ENCODE measurements around the gene LRRC8E. TPM values are rescaled to one million over a fixed set of nuclear protein-coding genes. Genes with fewer than 3 reads are reported as not detected.

Gene LRRC8E
- total RNA-seq, 4 donors from 2014 or later: 0.79 to 6.5 (median 3.0) TPM

DNA sequence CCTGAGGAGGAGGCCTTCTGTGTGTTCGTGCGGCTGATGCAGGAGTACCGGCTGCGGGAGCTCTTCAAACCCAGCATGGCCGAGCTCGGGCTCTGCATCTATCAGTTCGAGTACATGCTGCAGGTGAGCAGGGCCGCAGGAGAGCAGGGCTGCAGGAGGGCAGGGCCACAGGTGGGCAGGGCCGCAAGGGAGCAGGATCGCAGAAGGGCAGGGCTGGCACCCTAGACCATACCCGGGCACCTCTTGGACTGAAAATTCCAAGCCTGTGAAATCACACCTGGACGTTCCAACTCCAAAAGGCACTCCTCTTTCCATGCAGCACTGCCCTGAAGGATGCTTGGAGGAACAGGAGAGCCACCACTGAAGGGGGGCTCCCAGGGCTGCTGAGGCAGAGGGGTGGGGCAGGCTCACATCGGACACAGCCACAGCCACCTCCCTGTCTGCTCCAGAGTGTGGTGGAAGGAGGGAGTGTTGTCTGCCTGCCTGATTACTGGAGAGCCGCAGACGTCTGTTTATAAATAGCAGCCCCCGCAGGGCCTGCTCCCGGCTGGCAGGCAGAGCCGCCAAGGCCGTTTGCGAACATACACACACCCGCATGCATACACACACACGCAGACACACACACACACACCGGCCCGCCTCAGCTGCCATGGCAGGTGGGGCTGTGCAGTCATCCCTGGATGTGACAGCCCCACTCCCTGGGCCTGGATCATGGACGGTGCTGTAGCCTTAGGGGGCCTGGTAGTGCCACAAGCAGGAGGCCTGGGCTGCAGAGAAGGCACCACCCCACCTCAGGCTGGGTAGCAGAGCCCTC lies 38.1 kb upstream of the LRRC8E start:
- DNase-seq (ENCODE audit: low spot score) (no peak), ATAC-seq (ENCODE audit: low FRiP score) (no peak)
- TF ChIP-seq, protein P1, sequence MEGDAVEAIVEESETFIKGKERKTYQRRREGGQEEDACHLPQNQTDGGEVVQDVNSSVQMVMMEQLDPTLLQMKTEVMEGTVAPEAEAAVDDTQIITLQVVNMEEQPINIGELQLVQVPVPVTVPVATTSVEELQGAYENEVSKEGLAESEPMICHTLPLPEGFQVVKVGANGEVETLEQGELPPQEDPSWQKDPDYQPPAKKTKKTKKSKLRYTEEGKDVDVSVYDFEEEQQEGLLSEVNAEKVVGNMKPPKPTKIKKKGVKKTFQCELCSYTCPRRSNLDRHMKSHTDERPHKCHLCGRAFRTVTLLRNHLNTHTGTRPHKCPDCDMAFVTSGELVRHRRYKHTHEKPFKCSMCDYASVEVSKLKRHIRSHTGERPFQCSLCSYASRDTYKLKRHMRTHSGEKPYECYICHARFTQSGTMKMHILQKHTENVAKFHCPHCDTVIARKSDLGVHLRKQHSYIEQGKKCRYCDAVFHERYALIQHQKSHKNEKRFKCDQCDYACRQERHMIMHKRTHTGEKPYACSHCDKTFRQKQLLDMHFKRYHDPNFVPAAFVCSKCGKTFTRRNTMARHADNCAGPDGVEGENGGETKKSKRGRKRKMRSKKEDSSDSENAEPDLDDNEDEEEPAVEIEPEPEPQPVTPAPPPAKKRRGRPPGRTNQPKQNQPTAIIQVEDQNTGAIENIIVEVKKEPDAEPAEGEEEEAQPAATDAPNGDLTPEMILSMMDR (IDR thresholded peaks at IDR 0.05): no peak

DNA sequence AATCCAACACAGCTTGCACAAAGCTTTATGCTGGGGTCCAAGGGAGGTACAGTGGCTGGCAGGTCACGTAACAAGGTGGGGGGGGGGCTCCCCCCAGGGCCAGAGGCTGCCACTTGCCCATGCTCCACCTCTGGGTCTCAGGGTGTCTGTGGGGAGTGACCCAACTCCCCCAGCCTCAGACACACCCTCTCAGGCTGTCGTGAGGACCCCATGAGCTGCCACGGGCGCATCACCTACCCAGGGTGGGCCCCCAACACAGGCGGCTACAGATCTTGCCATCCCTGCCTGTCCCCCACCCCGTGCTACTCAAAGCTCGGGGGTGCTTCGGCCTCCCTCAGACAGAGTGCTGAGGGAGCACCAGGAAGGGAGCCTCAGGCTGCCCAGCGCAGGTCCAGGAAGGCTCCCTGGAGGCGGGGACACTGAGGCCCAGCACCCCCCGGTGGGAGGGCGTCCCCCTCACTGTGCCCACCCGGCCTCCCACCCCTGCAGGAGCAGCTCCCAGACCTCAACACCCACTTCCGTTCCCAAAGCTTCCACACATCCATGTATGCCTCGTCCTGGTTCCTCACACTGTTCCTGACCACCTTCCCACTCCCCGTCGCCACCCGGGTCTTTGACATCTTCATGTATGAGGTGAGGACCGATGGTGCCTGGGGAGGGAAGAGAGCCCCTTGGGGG lies 37.2 kb upstream of the LRRC8E start:
- no peak for ATAC-seq (ENCODE audit: low FRiP score)
- DNase-seq (ENCODE audit: low spot score): no peak
- TF ChIP-seq, protein P1 (IDR thresholded peaks at IDR 0.05): no peak

DNA sequence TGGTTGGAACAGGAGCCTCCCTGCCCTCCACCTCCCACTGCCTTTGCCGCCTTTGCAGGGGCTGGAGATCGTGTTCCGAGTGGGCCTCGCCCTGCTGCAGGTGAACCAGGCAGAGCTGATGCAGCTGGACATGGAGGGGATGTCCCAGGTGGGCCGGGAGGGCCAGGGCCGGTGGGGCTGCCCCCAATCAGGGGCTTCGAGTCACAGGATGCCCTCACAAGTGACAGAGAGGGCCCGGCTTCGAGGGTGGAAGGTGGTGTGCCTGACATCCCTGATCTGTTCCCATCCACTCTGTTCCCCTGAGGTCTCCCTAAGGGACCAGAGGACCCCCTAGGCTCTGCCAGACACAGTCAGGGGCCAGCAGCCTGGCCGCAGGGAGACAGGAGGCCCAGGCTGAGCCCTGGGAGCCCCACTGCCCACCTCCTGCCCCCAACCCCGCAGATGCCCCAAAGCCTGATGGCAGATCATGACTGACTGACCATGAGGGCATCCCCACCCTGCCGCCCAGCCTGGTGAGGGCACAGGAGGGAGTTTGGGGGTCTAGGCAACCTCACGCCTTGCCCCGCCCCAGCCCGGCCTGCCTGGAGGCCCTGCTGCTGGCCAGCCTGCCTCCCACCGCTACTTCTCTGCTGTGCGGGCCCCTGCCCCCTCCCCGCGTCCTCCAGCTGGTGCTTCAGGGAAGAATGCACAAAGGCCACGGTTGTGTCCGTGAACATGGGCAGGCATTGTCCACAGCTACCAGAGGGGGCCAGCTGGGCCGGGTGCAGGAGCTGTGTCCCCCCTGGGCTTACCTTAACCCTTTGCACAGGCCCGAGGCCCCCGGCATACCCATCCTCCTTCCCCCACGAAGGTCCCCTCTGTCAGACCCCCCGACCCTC lies 36.4 kb upstream of the LRRC8E start:
- TF ChIP-seq, protein P1 (IDR thresholded peaks at IDR 0.05): no peak
- DNase-seq (ENCODE audit: low spot score) (no peak), ATAC-seq (ENCODE audit: low FRiP score) (no peak)

DNA sequence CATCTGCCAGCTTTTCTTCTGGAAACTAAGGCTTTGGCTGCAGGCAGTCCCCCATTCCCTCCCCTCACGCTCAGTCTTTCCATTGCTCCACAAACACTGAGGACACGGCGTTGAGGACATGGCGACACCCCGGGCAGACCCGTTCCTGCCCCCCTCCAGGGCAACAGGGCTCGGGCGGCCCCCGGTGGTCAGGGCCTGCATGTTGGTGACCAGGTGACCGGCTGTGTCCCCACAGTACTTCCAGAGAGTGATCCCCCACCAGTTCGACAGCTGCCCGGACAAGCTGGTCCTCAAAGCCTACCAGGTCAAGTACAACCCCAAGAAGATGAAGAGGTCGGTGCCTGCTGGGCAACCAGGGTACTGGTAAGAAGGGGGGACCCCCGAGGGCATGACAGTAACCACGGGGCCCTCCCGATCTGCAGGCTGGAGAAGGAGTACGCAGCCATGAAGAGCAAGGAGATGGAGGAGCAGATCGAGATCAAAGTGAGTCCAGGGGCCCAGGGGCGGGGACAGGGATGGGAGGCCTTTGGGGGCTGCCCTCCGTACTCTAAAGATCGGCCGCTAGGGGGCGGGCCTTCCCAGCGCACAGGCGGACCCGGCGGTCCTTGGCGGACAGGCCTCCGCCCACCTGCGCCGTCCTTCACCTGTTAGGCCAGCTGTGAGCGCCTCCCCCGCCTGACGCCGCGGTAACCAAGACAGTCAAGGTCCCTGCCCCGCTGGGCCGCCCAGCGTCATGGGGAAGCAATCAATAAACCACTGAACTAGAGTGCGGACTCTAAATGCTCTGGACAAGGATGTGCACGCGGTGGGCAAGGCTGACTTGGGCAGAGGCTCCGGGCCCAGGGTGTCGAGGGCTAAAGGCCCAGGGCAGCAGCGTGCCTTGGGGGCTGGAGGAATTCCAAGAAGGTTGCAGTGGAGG lies 35.2 kb upstream of the LRRC8E start:
- TF ChIP-seq, protein P1 (IDR thresholded peaks at IDR 0.05): peak in 1 of 3 donors; percentile 37
- ATAC-seq (ENCODE audit: low FRiP score): peak; percentile 60
- peak; percentile 46 for DNase-seq (ENCODE audit: low spot score)

DNA sequence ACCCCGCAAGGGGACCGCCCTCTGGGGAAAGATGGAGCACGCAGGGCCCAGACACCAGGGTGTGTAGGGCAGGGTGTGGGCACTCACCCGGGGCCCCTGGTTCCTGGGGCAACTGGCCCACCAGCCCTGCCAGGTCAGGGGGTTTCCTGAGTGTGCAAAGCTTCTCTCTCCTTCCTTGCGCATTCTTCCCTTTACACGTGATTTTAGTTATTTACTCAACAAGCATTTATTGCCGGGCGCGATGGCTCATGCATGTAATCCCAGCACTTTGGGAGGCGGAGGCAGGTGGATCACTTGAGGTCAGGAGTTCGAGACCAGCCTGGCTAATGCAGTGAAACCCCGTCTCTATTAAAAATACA lies 34.6 kb upstream of the LRRC8E start:
- TF ChIP-seq, protein P1 (IDR thresholded peaks at IDR 0.05): no peak
- ATAC-seq (ENCODE audit: low FRiP score) (no peak), DNase-seq (ENCODE audit: low spot score) (no peak)
